Lung (tissue), 12 donors: ENCODE data around the gene IGF2BP1. TPM values are rescaled to one million over a fixed set of nuclear protein-coding genes. Genes with fewer than 3 reads are reported as not detected.

ENCODE experiments used
- ATAC-seq: fragments of 200-7000 bp; cut with Tn5 transposase; one replicate; pipeline ENCODE4 v1.9.1; 2020; ENCODE audit warnings: moderate number of reproducible peaks; ENCODE audit not compliant: insufficient read depth, low FRiP score
- DNase-seq, 3 donors: peaks; one replicate each; pipeline ENCODE4 v3.0.0-alpha.2; 2013 to 2017
- H3K27ac ChIP-seq, 2 donors: one replicate each; pipeline ENCODE4 v1.5.1; 2013; ENCODE audit warnings: mild to moderate bottlenecking in 2 of 2, moderate library complexity in 2 of 2, control low read depth in 1 of 2, inconsistent platforms in 1 of 2, low read depth in 1 of 2, low read length in 1 of 2
- H3K27me3 ChIP-seq, 3 donors: one replicate each; pipeline ENCODE4 v1.5.1; 2013; ENCODE audit warnings: low read length in 2 of 3; ENCODE audit not compliant: control insufficient read depth in 3 of 3, insufficient read depth in 3 of 3
- H3K36me3 ChIP-seq, 4 donors: one replicate each; pipeline ENCODE4 v1.5.1; 2013; ENCODE audit warnings: low read length in 4 of 4, mild to moderate bottlenecking in 1 of 4, moderate library complexity in 1 of 4; ENCODE audit not compliant: control insufficient read depth in 4 of 4, insufficient read depth in 4 of 4
- H3K4me1 ChIP-seq, 5 donors: one replicate each; pipeline ENCODE4 v1.5.1; 2013; ENCODE audit warnings: low read length in 5 of 5, mild to moderate bottlenecking in 2 of 5, moderate library complexity in 1 of 5; ENCODE audit not compliant: control insufficient read depth in 5 of 5, insufficient read depth in 5 of 5
- H3K4me3 ChIP-seq: one replicate; pipeline ENCODE4 v1.5.1; 2013; ENCODE audit warnings: mild to moderate bottlenecking, control low read depth, moderate library complexity
- H3K9ac ChIP-seq, 2 donors: one replicate each; pipeline ENCODE4 v1.5.1; 2013; ENCODE audit warnings: low read length in 2 of 2, control low read depth in 1 of 2; ENCODE audit not compliant: insufficient read depth in 1 of 2
- H3K9me3 ChIP-seq, 4 donors: one replicate each; pipeline ENCODE4 v1.5.1; 2013; ENCODE audit warnings: low read length in 3 of 4, mild to moderate bottlenecking in 1 of 4, moderate library complexity in 1 of 4; ENCODE audit not compliant: control insufficient read depth in 4 of 4, insufficient read depth in 3 of 4
- WGBS, 2 donors: extraction: QIAGEN DNeasy Blood & Tissue Kit; methylation state at CpG; one replicate each; pipeline ENCODE4 v1.1.7; 2013; 5-methylcytosine and 5-hydroxymethylcytosine counted together
- polyA plus RNA-seq, 2 donors: library from polyadenylated mRNA; stranded (reverse); fragments of 200-250 nt; gene quantifications; one replicate each; pipeline ENCODE4 v1.2.1, GENCODE V29; 2013
- total RNA-seq, 2 donors: library from RNA; depleted of rRNA in 1 of 2; stranded (reverse); fragments of >200 nt in 1 of 2; gene quantifications; one replicate each; pipeline ENCODE4 v1.2.1, GENCODE V29; 2014 to 2021
- TF ChIP-seq, protein P1 (sequence below): IDR thresholded peaks from 2 replicates; pipeline ENCODE4 v1.5.1; 2012; ENCODE audit warnings: mild to moderate bottlenecking; ENCODE audit errors: control extremely low read depth, extremely low read depth
- donor health status: control.
- donor health status: control.
- donor health status: Bipolar disorder and iron deficiency.
- donor health status: healthy.
- donor health status: DM: yes; HTN: yes; CAD: no.

The IGF2BP1 gene
- total and polyA plus RNA-seq, 4 donors: 0.06 to 14.9 (median 0.31) TPM

GRCh38 chr17:48989100-48989499 lies 8.1 kb upstream of the IGF2BP1 start:
- Histone ChIP-seq H3K9me3 (no peaks in the 10 kb centered on the region), H3K27ac (no peak overlapping the region), H3K4me3 (no peak overlapping the region), H3K9ac (no peak overlapping the region), H3K4me1 (no peaks in the 10 kb centered on the region), H3K27me3 (peaks cover 0 to 41% (median 26%) of the 10 kb centered on the region in 3 donors), H3K36me3 (no peaks in the 10 kb centered on the region)
- no peak for ATAC-seq
- no peak for DNase-seq
- 93 to 96% methylated on average over 4 of the region's 4 CpGs for WGBS, 2 donors
- TF ChIP-seq, protein P1, sequence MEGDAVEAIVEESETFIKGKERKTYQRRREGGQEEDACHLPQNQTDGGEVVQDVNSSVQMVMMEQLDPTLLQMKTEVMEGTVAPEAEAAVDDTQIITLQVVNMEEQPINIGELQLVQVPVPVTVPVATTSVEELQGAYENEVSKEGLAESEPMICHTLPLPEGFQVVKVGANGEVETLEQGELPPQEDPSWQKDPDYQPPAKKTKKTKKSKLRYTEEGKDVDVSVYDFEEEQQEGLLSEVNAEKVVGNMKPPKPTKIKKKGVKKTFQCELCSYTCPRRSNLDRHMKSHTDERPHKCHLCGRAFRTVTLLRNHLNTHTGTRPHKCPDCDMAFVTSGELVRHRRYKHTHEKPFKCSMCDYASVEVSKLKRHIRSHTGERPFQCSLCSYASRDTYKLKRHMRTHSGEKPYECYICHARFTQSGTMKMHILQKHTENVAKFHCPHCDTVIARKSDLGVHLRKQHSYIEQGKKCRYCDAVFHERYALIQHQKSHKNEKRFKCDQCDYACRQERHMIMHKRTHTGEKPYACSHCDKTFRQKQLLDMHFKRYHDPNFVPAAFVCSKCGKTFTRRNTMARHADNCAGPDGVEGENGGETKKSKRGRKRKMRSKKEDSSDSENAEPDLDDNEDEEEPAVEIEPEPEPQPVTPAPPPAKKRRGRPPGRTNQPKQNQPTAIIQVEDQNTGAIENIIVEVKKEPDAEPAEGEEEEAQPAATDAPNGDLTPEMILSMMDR: no peak

GRCh38 chr17:48990882-48991357 lies 6.3 kb upstream of the IGF2BP1 start:
- 11 to 30% methylated on average over 2 of the region's 2 CpGs for WGBS, 2 donors
- peaks cover 4 to 54% (median 34%) of the 10 kb centered on the region in 3 donors for H3K27me3 ChIP-seq

GRCh38 chr17:48992444-48992843 lies 4.7 kb upstream of the IGF2BP1 start:
- H3K4me1 ChIP-seq: peaks cover 0 to 9% (median 5%) of the 10 kb centered on the region in 5 donors
- H3K27me3 ChIP-seq: peaks cover 4 to 51% (median 31%) of the 10 kb centered on the region in 3 donors
- 68 to 76% methylated on average over 2 of the region's 2 CpGs for WGBS, 2 donors
- H3K4me3 ChIP-seq: no peak overlapping the region
- no peak overlapping the region for H3K9ac ChIP-seq
- DNase-seq (peak in 2 of 3 donors; percentile 29 to 55), ATAC-seq (no peak)
- no peaks in the 10 kb centered on the region for H3K36me3 ChIP-seq
- no peak overlapping the region for H3K27ac ChIP-seq
- peaks cover 0 to 3% (median 0%) of the 10 kb centered on the region in 4 donors for H3K9me3 ChIP-seq
- TF ChIP-seq, protein P1: no peak

More at GRCh38 chr17:48990882-48991357, 6.3 kb upstream of the IGF2BP1 start:
- ATAC-seq (no peak), DNase-seq (no peak)
- peaks cover 0 to 3% (median 0%) of the 10 kb centered on the region in 4 donors for H3K9me3 ChIP-seq
- H3K36me3 ChIP-seq: no peaks in the 10 kb centered on the region
- no peak overlapping the region for H3K4me3 ChIP-seq
- TF ChIP-seq, protein P1: no peak
- H3K27ac ChIP-seq: no peak overlapping the region
- no peak overlapping the region for H3K9ac ChIP-seq
- peaks cover 0 to 6% (median under 1%) of the 10 kb centered on the region in 5 donors for H3K4me1 ChIP-seq

DNA sequence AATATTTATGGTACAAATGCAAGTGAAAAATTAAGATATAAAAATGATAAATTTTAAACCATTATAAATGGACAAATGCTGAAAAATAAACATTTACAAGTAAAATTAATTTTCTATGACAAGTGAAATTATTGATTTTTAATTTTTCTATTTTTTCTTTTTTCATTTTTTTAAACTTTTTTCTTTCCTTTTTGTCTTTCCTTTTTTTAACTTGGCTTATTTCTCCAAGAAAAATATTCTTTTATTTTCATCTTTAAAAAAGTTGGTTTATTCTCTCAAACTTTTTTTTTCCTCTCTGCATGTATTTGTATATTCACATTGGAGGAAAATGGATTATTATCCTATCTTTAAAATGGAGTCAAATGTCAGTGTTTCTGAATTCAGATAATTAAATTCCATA lies 3.9 kb upstream of the IGF2BP1 start:
- Histone ChIP-seq H3K27ac (no peak overlapping the region), H3K4me1 (peaks cover 0 to 17% (median 5%) of the 10 kb centered on the region in 5 donors), H3K36me3 (no peaks in the 10 kb centered on the region), H3K9ac (no peak overlapping the region), H3K27me3 (peaks cover 4 to 51% (median 31%) of the 10 kb centered on the region in 3 donors), H3K9me3 (peaks cover 0 to 4% (median 0%) of the 10 kb centered on the region in 4 donors), H3K4me3 (no peak overlapping the region)
- TF ChIP-seq, protein P1: no peak
- DNase-seq (no peak), ATAC-seq (no peak)
